Stimulated activated CD4-positive, alpha-beta T cell treated with anti-CD3 and anti-CD28 coated beads, Interleukin-2, amount 100 ng/mL, for 48 hours (primary cell): ENCODE data around the gene FCHSD1.

Experiments used
- DNase-seq, 2 donors: peaks; one replicate each; pipeline ENCODE4 v3.0.0-alpha.2; 2020

The FCHSD1 gene

GRCh38 chr5:141640698-141641097, 10.5 kb downstream of the FCHSD1 start:
- DNase-seq: no peak

DNA sequence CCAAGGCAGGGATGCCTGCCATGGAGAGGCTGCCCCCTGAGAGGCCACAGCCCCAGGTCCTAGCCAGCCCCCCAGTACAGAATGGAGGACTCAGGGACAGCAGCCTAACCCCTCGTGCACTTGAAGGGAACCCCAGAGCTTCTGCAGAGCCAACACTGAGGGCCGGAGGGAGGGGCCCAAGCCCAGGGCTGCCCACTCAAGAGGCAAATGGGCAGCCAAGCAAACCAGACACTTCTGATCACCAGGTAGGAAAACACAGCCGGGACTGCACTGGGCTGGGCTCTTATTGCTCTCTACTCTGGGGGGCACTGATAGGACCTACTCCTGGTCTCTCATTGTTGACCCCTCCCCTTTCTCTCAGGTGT, 11.2 kb downstream of the FCHSD1 start:
- DNase-seq: no peak

DNA sequence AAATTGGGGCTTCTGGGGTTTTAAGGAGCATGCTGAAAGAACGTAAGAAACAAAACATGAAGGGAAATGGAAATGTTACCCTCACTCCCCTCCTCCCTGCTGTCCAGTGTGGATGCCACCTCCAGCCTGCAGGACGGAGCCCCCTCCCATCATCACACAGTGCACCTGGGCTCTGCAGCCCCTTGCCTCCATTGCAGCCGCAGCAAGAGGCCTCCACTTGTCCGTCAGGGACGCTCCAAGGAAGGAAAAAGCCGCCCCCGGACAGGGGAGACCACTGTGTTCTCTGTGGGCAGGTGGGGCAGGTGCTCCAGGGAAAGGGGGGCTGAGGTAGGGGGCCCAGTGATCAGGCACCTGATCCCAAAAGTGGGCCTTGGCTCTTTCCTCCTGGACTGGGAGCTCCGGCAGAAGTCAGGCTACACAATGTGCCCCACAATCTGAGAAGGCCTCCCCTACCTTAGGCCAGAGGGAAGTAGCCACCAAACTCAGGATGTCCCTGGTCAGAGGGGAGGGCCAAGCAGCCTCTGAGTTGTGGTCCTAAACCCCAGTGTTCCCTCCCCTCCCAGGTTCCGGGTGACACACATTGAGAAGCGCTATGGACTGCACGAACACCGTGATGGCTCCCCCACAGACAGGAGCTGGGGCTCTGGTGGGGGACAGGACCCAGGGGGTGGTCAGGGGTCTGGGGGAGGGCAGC, 11.7 kb downstream of the FCHSD1 start:
- no peak for DNase-seq

- DNase-seq: no peak
Observed at GRCh38 chr5:141638771-141639170, 12.4 kb downstream of the FCHSD1 start.

GRCh38 chr5:141637767-141638419, 13.3 kb downstream of the FCHSD1 start:
- DNase-seq: peak; percentile 36 to 47

GRCh38 chr5:141637123-141637766, 14.0 kb downstream of the FCHSD1 start:
- DNase-seq: peak; percentile 37 to 48

GRCh38 chr5:141636413-141637122, 14.7 kb downstream of the FCHSD1 start, which contains the start of the genes HDAC3 and RELL2:
TSS of gene HDAC3 (minus strand) at chr5:141636849. CDS start at chr5:141636790, 59 bp downstream.
TSS of gene RELL2 (plus strand) at chr5:141636997. CDS start at chr5:141638226, 1,229 bp downstream.
- peak; percentile 95 to 97 for DNase-seq

DNA sequence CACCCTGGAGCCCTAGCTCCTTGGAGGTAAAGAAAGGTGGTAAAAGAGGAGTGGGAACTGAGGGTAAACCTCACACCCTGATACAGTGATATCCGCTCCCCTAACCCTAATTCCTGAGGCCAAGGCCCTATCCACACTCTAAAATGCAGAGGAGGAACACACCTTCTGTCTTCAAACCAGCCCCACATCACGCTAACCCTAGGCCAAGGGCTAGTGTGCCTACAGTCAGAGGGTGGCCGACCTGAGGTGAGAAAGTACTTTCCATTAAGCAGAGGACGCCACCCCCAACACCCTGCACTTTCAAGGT, 15.2 kb downstream of the FCHSD1 start:
- DNase-seq: no peak

DNA sequence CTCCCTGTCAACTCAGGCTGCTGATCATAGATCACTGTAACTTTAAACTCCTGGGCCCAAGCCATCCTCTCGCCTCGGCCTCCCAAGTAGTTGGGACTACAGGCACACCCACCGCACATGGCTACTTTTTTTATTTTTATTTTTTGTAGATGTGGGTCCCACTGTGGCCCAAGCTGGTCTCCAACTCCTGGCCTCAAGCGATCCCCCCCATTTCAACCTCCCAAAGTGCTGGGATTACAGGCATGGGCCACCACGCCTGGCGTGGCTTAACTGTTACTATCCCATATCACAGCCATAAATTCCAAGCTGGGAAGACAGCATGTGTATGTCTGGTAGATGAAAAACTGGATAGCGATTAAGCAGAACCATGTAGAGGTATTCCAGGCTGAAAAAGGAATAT, 15.6 kb downstream of the FCHSD1 start:
- no peak for DNase-seq

GRCh38 chr5:141634720-141635119, 16.5 kb downstream of the FCHSD1 start:
- no peak for DNase-seq

DNA sequence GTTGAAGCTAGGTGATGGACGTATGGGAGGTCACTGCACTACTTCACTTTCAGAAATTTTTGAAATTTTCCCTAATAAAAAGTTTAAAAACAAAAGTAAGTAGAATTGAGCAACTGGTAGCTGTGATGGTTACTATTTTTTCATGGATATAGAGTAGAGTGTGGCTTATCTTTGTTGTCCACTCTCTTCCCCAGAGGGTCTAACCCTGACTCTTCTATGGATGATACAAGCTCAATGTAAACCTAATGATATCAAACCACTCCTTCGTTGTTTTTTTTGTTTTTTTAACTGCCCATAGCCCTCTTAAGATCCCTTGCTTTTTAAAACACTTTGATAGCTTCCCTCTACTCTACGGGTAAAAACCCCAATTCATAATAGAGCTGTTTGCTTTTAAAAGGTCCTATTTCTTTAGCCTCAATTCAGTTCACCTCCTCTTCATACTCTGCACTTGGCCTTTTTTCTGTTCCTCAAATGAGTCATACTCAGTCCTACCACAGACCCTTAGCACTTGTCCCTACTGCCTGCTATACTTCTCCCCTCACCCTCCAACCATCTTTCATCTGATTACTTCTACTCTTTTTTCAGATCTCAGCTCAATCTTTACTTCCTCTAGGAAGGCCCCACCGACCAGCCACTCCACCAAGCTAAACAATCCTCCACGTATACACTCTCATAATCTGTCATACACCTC, 17.2 kb downstream of the FCHSD1 start:
- DNase-seq: no peak

GRCh38 chr5:141632650-141633049, 18.6 kb downstream of the FCHSD1 start:
- no peak for DNase-seq

DNA sequence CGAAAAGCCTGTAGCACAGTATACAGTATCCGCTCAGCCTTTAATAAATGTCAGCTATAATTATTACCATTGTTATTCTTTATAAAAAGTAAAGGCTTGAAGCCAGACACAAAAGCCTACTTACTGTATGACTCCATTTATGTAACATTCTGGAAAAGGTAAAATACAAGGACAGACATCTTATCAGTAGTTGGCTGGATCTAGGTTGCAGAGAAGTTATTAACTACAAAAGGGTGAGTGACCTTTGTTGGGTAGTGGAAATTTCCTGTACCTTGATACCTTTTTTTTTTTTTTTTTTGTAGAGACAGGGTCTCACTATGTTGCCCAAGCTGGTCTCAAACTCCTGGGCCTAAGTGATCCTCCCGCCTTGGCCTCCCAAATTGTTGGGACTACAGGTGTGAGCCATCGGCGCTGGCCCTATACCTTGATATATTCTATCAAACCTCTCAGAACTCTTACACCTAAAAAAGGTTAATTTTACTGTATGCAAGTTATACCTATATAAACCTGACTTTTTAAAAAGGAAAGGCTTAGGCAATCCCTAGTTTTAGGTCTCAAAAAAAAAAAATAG, 20.6 kb downstream of the FCHSD1 start:
- DNase-seq: no peak

- no peak for DNase-seq
Observed at GRCh38 chr5:141628175-141628788, 22.9 kb downstream of the FCHSD1 start.

GRCh38 chr5:141623611-141624010, 27.6 kb downstream of the FCHSD1 start:
- no peak for DNase-seq

DNA sequence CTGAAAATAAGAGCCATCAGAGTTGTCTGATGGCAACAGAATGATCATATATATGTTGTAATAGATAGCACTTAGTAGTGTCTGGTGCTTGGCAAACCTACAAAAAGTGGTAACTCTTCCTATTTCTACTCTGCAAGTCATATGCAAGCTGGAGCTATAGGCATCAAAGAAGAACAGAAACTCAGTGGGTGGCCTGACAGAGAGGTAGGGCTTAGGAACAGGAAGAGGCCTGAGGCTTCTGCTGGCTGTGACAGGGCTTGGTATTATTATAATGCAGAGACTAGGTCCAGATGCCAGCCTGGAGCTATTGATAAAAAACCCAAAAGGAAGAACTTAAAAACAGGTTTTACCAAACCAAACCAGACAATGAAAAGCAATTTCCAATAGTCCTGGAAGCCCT, 28.0 kb downstream of the FCHSD1 start:
- DNase-seq: no peak

DNA sequence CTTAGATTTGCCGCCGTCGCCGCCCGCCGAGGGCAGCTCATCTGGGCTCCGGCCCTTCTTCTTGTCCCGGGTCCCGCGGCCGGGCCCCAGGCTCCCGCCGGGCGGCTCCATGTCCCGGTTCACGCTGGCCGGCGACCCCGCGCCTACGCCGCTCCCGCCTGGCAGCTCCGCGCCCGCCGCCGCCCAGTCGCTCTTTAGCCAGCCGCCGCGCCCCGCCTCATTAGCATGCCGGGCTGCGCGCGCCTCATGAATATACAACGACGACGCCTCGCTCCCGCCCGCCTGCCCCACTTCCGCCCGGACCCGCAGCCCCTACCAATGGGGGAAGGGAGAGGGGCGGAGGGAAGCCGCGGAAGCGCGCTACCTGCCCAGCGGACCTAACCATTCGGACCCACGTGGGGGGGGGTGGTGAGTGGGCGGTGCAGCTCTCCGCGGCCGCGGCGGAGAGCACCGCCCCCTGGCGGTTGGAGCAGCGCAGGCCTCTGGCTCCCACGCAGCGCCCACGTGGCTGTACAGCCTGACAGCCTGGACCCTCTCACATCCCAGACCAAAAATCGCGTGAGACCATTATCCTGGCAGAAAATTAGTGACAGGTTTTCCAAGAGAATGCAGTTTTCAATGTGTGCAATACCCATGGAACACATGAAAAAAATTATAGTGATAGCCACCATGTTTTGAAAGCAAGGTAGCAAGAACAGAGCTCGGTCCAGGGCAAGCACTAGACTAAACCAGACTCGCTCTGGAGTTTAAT, 32.2 kb downstream of the FCHSD1 start, which contains the start of gene DIAPH1:
DIAPH1 (minus strand) TSS at position 197 of the 751 bp plus-strand sequence; CDS start at position 111, 86 bp downstream.
- DNase-seq: peak; percentile 98 to 99

GRCh38 chr5:141618030-141618803, 33.0 kb downstream of the FCHSD1 start:
- peak; percentile 52 to 57 for DNase-seq

DNA sequence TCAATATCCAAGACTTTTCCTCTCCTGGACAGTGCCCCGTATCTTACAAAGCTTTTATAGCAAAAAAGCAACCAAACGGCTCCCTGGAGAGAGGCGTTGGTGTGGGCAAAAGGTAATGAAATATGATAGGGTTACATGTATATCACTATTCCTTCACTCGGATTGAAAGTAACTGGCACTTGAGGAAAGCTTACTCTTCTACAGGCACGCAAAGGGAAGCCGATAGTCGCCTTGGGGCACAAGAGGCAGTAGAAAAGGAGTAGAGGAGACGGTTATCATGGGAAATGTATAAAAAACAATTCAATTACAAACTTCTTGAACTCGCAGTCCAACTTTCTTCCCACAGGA, 33.6 kb downstream of the FCHSD1 start:
- no peak for DNase-seq

DNA sequence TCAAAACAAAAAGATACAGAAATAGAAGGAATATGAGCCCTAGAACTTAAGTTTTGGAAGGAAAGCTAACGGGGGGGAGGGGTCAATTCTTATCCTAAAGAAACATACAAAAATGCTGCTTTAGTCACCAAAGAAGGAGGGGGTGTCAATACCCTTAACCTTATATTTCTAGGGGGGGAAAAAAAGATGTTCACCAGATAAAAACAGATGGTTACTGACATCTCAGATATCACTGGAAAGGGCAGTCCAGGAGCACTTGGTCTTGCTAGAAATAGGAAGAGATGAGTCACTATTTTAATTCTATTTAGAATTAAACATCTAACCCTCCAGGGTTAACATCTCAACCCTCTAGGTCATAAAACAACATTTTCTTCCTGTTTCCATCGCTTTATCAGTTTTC, 34.1 kb downstream of the FCHSD1 start:
- DNase-seq: no peak
